ENCODE measurements around the gene MED12L.

The MED12L gene

DNA sequence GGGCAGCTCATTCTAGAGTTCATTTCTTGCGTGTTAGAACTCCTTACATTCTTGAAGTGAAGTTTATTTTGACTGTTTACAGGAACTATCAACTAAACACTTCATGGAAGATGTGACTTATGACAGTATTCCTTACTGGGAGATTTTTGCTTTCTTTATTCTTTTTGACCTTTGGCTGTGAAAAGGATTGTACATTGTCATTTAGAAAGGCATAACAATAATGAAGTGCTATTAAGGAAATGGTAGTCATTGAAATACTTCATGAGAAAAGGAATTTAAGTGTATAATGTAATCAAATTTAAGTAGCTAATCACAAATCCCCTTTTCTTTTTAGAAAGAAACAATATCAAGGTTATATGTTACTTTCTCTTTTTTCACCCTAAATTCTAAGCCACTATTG lies 181.6 kb downstream of the MED12L start:
- no peak for DNase-seq

- no peak for DNase-seq
These were observed 183.1 kb downstream of the MED12L start for GRCh38 chr3:151268267-151269235.

- DNase-seq, result no peak
These were observed 184.2 kb downstream of the MED12L start for GRCh38 chr3:151269631-151270030.

DNA sequence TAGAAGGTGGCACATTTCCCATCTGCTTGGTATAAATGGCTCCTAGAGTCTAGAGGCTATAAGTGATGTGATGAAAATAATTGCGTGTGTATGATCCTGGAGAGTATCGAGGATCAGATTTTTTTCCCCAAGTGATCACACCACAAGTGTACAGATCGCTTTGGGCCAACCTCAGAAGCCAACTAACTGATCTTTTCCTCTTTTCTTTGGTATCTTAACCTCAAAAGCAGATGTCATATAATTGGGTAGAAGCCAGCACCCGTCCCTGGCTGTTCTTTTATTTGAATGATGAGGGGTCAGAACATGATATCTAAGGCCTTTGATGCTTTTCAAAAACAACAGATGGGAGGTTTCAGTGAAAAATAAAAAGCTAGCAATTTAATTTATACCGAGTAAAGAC lies 189.6 kb downstream of the MED12L start:
- peak; percentile 52 for DNase-seq

GRCh38 chr3:151276038-151276686 lies 190.7 kb downstream of the MED12L start:
- DNase-seq, result no peak

- DNase-seq, result no peak
These were observed 191.2 kb downstream of the MED12L start for GRCh38 chr3:151276687-151277042.

DNA sequence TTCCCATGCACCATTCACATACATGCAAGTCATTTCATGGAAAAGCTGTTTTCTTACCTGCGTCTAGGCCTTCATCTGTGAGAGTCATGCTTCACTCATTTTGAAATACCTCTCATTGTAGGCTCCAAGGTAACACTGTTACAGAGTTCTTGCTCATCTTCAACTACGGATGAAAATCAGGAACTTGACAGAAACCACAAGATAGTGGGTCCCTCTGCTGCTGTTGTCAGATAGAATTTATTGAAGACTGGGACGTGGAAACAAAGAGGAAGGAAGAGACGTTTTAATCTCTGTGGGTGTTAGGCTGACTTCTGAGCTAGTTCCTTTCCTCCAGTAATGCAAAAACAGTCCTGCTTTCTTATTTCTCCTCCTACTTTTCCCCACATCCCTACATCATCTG lies 192.8 kb downstream of the MED12L start, which contains the start of gene P2RY14:
TSS of gene P2RY14 (minus strand) at position 313 of the 400 bp plus-strand sequence. CDS start 64,226 bp downstream, outside the sequence.
- DNase-seq, result no peak

DNA sequence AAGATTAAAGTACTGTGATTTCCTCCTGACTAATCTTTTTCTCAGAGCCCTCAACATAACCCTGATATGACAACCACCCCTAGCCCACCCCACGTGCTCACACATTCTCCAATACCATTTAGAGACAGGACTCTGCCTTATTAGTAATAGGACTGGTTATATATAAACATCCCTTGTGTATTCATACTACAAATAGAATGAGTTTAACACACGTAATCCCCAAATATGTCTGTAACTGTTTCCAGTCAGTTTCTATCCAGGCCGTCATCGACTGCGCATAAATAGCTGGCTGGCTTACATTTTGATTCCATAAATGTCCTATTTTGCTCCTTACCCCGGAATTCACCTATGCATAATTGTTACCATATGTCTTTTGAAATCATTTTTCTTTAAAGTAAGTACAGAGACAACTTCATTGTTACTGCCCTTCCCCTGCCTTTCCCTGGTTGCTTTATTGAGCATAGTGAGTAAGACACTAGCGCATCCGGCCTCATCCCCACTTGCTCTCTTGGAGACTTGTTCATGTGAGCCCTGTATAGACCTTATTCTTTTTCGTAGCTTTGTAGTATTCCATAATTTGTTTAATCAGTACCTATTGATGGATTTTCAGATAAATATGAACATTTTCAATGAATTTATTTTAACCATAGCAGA lies 196.3 kb downstream of the MED12L start:
- DNase-seq, result no peak

DNA sequence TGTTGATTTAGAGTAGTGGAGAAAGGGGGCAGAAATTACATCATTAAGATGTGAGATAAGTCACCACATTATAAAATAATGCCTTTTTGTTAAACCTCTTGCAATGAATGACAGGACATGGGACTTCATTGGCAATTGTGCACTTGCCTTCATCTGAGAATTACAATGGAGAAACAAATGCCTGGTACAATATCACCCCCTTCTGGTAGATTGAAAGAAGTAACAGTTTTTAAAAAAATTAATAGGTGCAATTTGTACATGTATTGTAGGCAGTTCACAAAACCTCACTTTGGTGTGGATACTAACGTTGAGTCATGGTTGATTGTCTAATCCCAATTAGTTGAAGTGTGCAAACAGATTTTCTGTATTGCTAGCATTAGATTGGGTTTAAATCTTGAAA lies 197.5 kb downstream of the MED12L start:
- DNase-seq, result peak; percentile 79

GRCh38 chr3:151283387-151283786 lies 197.9 kb downstream of the MED12L start:
- no peak for DNase-seq

DNA sequence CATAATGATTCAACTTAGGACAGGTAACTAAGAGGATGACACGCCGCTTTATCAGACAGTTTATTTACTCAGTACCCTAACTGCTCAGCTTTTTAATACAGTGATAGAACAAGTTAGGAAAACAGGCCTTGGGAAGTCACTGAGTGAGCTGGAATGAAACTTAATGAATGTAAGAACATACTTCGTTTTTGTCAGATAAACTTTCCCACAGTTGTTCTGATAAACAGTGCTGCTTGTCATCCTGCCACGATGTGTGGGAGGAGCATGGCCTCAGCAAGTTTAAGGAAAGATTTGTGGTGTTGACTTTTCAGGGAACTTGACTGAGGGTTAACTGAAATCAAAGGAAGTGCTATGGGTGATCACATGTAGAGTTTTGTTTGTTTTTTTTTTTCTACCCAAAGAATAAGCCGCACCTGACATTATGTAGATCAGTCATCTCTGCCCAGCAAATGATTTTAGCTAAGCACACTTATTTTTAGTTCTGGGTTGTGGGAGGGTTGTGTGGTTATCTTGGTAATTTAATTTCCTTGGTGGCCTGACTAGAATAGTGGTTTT lies 198.5 kb downstream of the MED12L start:
- DNase-seq, result no peak

DNA sequence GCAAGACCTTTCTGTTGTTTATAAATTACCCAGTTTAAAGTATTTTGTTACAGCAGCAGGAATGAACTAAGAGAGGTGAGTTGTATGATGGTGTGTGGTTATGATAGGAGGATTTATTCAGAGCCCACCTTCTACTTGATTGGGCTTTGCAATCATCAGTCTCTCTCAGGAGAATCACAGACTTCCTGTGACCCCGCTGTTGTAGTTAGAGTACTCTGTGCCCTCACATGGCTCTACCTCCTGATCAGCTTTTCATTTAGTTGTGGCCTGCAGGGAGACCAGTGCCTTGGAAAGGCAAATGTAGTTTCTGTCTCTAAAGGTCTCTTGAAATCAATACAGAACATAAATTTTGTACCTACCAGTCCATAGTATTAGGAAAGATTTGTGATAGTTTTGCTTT lies 200.5 kb downstream of the MED12L start:
- no peak for DNase-seq

DNA sequence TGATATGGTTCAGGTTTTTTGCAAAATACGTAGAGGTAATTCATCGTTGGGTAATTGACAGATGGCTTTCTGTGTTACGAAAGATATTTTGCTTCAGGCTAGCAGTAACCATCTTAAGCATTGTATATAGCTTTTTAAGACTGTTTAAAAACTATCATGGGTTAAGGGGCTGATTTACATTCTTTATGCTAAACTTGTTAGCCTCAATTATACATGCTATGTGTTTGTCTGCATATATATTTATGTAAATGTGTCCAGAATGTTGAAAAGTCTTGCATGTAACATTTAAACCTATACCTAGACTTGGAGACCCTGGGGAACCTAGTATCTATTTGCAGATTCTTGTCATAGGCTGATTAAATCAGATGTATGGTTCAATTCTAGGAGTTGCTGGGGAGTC lies 204.0 kb downstream of the MED12L start:
- DNase-seq, result no peak

- DNase-seq, result peak; percentile 2
These were observed 205.2 kb downstream of the MED12L start for GRCh38 chr3:151290673-151291072.

GRCh38 chr3:151293127-151293526 lies 207.7 kb downstream of the MED12L start:
- no peak for DNase-seq

GRCh38 chr3:151296226-151296625 lies 210.8 kb downstream of the MED12L start:
- DNase-seq, result no peak

DNA sequence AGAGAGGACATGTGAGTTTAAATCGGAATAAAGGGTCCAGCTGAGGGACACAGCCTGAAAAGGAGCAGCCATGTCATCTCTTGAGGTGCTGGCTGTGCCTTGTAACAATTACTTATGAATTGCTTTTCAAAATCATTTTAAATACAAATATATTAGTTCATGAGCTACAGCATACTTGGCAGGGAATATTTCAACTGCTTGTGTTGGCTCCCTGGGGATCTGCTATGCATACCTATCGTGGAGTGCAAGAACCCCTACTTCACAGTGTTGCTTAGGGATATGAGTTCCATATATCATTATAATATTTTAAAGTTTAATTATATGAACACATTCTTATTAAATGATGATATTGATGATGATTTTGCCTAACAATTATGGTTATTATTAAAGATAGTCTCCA lies 212.0 kb downstream of the MED12L start:
- DNase-seq, result no peak

DNA sequence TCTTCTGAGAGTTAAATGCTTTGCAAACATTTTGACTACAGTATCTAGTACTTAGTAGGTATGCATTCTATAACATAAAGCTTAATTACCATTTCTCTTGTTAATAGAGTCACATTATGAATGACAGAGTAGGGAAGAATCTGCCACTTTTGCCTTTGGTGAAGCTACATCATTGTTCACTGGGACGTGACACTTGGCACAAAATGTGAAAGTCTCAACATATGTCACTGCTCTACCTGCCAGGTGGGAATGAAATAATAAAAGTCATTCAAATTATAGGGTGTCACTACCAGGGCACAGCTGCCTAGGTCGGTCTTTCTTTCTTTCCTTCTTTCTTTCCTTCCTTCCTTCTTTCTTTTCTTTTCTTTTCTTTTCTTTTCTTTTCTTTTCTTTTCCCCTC lies 213.5 kb downstream of the MED12L start:
- DNase-seq, result no peak

DNA sequence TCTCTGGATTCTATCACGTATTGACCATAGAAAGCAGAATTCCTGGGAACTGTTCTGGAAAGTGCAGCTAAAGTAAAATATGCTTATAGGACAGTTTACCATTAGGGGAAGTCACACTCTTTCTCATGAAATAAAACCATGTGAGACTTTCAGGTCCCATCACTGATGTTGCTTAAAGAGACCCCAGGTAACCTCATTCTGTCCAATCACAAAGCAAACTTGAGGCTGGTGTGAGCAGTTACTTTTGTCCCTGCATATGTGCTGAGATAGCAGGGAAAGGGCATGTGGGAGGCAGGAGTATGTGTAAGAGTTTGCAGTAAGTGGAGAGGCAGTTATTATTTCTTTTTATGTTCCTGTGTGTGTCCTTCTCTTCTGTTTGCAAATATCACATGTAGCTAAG lies 215.1 kb downstream of the MED12L start:
- DNase-seq, result no peak

GRCh38 chr3:151301787-151302186 lies 216.3 kb downstream of the MED12L start:
- no peak for DNase-seq

GRCh38 chr3:151303751-151304150 lies 218.3 kb downstream of the MED12L start:
- DNase-seq, result no peak

DNA sequence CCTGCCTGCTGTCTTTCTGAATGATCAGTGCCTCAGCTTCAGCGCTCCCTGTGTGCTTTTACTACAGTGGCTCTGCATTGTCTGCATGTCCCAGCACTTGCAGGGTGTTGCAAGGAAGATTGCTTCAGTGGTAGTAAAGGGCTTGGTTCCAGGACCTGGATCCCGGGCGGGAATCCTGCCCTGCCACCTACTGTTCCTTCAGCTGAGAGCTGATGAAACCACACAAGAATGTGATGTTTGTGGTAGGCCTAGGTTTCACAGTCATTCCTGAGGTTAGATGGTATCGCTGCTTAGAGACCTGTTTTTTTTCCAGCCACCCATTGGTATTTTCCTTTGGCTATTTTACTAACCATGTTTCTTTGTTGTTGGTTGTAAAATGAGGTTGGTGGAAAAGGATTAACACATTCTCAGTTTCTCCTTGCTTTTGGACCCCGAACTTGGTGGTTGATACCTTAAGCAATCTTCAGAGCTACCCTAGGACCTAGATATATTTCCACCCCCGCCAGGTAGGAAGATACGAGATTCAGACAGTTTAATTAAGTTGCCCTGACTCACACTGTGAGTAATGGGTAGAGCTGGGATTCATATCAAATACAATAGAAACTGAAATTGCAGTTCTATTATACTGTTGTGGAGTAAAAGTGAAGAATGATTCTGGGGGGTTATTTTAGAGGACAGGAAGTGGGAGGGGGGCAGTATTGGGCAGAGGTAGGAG lies 219.8 kb downstream of the MED12L start:
- DNase-seq, result no peak

GRCh38 chr3:151305775-151306151 lies 220.3 kb downstream of the MED12L start:
- no peak for DNase-seq

Measured in NCI-H1694 treated with DMSO at 0.1 percent for 48 hours (cell line).